ENCODE data around the gene DNAI1.
"Not testable (repeated sequence)": the region's sequence is repeated elsewhere in the genome, so short reads cannot be mapped to it uniquely, and the experiment has no call there.

DNAI1 gene

DNA sequence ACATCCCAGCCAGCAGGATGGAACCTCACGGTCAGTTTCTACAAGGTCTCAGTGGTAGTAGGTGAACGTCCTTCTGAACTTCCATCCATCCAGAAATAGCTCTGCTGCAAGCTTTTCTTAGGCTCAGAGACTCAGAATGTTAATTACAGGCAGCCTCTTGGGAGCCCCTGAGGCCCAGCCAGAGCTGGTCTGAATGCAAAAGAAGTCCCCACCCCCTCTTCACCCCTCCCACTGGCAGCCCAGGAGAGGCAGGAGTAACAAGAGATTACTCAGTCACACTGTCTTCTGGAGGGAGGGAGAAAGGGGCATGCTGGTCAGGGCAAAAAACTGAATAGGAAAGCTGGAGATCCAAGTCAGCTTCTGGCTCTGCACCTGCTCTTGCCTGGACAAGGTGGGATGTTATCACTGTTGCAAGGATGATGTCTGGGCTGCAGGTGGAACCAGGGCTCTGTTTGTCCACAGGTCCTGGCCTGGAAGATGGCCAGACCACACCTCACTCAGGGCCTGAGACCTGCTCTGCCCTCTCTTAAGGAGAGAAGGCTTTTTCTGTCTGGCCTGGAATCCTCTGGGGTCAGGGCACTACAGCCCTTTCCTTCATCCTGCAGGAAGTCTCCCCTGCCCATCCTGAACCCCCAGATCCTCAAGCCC is 55.1 kb downstream of the DNAI1 start:
- DNase-seq (ENCODE audit: low spot score), result peak; percentile 49

DNA sequence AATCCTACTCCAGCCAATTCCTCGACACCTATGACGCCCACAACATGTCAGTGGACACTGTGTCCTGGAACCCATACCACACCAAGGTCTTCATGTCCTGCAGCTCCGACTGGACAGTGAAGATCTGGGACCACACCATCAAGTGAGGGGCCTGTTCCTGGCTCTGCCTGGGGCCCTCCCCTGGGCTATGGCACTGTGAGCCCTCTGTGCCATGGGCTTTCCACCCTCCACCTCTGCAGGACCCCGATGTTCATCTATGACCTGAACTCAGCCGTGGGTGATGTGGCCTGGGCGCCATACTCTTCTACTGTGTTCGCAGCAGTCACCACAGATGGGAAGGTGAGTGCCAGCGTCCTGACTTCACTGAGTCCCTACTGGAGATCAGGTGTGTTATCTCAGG is 55.8 kb downstream of the DNAI1 start:
- DNase-seq (ENCODE audit: low spot score), result no peak

GRCh38 chr9:34514816-34515215 is 56.2 kb downstream of the DNAI1 start:
- DNase-seq (ENCODE audit: low spot score), result no peak

DNA sequence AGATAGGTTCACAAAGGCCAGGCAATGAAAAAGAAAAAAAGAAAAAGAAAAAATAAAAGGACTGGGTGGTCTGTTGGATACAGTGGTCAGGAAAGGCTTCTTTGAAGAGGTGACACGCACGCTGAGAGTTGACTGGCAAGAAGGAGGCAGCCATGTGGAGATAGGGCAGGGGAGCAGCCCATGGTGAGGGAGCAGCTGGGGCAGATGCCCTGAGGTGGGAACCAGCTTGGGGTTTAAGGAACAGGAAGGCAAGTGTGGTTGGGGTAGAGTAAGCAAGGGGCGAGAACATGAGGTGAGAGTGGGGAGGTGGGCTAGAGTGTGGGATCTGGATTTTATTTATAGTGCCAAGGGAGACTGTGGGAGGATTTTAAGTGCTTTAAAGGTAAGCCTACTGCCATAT is 57.4 kb downstream of the DNAI1 start:
- no peak for DNase-seq (ENCODE audit: low spot score)

DNA sequence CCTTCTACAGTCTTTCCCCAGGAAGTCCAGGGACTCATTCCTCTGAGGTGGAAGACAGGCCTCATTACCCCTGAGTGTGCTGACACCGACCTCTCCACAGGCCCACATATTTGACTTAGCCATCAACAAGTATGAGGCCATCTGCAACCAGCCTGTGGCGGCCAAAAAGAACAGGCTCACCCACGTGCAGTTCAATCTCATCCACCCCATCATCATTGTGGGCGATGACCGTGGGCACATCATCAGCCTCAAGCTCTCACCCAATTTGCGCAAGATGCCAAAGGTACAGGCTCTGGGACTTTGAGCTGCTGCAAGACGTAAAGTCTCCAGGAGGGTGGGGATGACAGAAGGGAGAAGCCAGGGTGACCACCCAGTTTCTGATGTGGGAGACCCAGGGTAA is 58.6 kb downstream of the DNAI1 start:
- DNase-seq (ENCODE audit: low spot score), result no peak

GRCh38 chr9:34518110-34518616 is 59.6 kb downstream of the DNAI1 start:
- DNase-seq (ENCODE audit: low spot score), result no peak

DNA sequence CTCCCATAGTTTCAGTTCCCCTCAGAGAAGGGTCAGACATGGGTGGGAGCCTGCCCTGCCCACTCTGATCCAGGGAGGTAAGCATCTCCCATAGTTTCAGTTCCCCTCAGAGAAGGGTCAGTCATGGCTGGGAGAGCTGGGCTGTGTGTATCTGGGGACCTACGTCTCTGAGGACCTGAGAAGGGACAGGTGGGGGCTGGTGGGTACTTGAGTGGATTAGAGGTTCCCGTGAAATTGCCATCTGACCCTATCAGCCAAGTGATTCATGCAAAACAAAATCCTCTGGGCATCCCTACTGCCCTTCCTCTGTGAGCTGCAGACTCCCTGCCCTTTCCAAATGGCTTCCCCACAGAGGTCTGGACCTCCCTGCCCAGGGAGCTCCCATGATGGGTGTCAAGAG is 60.3 kb downstream of the DNAI1 start:
- DNase-seq (ENCODE audit: low spot score), result no peak

DNA sequence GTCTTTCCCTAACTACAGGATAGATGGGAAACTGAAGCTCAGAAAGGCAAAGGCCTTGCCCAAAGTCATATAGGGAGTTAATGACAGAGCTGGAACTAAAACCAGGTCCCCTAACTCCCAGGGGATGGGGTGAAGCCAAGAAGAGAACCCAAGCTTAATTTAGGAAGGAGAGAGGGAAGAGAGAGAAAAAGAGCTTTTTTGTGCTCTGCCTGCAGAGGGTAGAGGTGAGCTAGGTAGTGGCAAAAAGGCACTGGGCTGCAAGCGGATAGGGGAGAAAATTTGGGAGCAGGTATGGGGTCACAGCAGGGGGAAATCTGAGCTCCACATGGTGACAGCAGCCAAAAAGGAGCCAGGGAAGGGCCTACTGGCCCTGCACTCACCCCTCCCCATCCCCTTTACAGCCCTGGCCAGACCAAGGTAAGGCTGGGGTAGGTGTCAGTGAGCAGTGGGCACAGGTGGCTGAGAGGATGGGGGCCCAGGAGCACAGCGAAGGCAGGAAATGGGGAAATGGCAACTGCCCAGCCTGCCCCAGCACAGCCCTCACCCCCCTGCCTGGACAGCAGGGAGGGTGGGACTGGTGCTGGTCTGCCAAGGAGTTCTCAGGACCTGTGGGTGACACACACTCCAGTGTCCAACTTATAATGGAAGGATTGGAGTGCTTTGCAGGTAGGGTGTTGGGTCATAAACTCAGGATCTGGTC is 60.9 kb downstream of the DNAI1 start:
- DNase-seq (ENCODE audit: low spot score), result no peak

DNA sequence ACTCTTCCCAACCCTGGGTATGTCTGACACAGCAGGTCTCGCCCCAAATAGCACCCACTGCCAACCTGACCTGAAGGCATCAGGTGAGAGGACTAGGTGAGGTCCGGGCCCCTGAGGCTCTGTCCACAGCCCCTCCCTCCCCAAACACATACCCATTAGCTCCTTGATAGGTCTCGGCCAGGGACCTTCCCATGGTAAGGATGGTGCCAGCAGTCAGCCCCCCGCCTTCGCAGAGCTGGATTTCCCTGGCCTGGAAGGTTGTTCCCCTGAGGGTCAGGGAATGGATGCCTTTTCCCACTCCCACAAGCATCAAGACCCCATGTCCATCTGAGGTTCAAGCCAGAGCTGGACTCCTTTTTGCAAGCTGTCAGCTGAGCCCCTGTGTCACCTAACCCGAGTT is 61.5 kb downstream of the DNAI1 start:
- no peak for DNase-seq (ENCODE audit: low spot score)

GRCh38 chr9:34520505-34521385 is 62.1 kb downstream of the DNAI1 start:
- no peak for DNase-seq (ENCODE audit: low spot score)

DNA sequence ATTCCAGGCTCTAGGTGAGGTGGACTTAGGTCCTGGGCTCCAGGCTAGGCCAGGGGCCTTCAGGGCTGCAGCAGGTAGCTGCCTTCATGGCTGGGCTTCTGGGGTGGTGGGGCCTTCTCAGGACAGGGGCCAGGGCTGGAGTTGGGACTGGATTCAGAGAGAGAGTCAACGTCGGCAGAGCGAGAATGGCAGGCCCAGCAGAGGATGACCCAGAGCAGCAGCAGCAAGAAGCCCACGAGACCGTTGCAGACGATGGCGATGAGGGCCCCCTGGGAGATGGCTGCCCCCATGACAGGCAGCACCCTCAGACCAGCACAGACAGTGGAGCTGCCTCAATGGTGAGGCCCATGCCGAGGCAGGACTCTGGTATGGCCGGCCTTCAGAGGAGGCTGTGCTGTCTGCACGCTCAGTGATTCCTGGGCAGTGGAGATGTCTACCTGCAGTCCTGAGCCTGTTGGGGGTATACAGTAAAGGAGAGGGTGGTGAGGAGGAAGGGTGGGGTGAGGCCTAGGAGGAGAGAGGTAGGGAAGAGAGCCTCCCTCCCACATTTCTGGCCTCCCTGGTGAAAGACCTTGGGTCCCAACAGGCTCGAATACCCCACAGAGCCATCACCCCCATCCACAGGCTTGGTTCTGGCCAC is 62.9 kb downstream of the DNAI1 start:
- DNase-seq (ENCODE audit: low spot score), result no peak

- DNase-seq (ENCODE audit: low spot score), result no peak
Measured at GRCh38 chr9:34522091-34522887, 63.7 kb downstream of the DNAI1 start.

DNA sequence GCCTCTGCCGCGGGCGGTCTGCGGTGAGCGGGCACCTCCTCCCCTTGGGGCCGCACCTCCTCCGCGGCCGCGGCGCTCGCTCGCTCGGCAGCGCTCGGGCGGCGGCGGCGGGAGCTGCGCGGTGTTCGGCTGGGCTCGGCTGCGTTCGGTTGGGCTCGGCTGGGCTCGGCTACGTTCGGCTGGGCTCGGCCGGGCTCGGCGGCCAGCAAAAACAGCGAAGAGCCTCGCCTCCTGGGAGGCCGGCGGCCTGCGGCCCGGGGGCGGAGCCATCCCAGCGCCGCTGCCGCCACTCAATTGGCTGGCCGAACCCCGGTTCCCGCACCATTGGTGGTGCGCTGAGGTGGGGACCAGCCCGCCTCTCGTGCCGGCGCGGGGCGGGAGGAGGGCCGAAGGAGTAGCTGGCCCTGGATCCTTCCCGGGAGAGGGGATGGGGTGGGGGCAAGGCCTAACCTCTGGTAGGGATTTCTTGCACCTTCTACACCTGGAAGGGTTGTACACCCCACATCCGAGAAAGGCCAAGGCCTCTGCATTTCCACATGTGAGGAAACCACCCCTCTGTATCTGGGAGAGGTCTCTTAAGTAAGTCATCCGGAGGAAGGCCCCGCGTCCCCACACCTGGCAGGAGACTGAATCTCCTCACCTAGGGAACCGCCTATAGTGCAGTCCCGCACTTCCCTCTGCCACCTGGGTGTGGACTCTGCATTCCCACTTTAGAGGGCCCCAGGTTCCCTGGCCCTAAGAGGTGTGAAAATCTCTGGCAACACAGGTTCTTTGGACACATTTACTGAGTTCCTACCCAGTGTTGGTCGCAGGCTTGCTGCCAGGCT is 64.6 kb downstream of the DNAI1 start, which contains the start of gene ENHO:
ENHO (minus strand) TSS at position 20 of the 827 bp plus-strand sequence. CDS start 1,295 bp downstream, outside the sequence.
- peak; percentile 98 for DNase-seq (ENCODE audit: low spot score)

- DNase-seq (ENCODE audit: low spot score), result no peak
Measured at GRCh38 chr9:34524349-34524748, 65.7 kb downstream of the DNAI1 start.

- DNase-seq (ENCODE audit: low spot score), result no peak
Measured at GRCh38 chr9:34526026-34526425, 67.4 kb downstream of the DNAI1 start.

DNA sequence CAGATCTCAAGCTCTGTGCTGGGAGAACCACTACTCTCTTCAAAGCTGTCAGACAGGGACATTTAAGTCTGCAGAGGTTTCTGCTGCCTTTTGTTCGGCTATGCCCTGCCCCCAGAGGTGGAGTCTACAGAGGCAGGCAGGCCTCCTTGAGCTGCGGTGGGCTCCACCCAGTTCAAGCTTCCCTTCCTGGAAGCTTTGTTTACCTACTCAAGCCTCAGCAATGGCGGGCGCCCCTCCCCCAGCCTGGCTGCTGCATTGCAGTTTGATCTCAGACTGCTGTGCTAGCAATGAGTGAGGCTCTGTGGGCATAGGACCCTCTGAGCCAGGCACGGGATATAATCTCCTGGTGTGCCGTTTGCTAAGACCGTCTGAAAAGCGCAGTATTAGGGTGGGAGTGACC is 73.4 kb downstream of the DNAI1 start:
- not testable (repeated sequence) for DNase-seq (ENCODE audit: low spot score)

DNA sequence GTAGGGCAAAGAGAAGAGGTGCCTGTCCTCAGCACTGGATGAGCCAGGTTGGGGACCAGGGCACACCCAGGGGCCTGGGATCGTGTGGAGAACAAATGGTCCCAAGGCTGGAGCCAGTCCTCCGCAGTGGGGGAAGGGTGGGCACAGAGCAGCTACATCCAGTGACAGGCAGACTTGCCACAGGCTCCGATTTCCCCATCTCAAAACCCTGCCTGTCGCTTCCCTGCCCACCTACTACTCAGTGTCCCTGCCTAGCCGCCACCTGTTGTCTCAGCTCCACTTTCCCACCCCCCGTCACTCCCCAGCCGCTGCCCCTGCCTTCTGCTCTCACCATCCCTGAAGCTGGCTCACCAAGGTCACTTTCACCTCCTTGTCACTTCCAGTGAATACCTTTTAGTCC is 78.1 kb downstream of the DNAI1 start:
- DNase-seq (ENCODE audit: low spot score), result no peak

GRCh38 chr9:34540827-34541226 is 82.2 kb downstream of the DNAI1 start:
- peak; percentile 84 for DNase-seq (ENCODE audit: low spot score)

DNA sequence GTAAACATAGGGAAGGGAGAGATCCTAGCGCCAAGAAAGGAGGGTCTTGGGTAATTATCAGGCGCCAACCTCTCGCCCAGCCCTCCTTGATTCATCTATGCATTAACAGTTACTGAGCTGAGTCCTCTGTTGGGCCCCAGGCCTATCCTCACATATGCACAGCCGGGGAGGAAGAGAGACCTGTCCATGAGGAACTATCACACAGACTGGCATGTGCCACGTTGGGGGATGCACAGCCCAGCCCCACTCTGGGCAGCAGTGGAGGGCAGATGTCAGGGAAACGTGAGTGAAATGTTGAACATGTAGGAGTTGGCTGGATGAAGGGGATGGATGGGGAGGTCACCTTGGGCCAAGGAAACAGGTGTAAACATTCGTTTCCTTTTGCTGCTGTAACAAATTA is 82.9 kb downstream of the DNAI1 start:
- DNase-seq (ENCODE audit: low spot score), result no peak

- DNase-seq (ENCODE audit: low spot score), result no peak
Measured at GRCh38 chr9:34544035-34544434, 85.4 kb downstream of the DNAI1 start.

All from AG08395 (cell line).